Left ventricle myocardium inferior (tissue), 1 donor: Measurements from ENCODE around the gene SGCG. TPM values are rescaled to one million over a fixed set of nuclear protein-coding genes. Genes with fewer than 3 reads are reported as not detected.

Experiments used
- DNase-seq: peaks from one replicate; pipeline ENCODE4 v3.0.0-alpha.2; 2020
- H3K27ac ChIP-seq: fragments of 200-600 bp; replicated peaks from 2 replicates; pipeline ENCODE4 v1.8.0; 2021
- H3K27me3 ChIP-seq: fragments of 200-600 bp; 2 replicates; pipeline ENCODE4 v1.8.0; 2021; ENCODE audit warnings: low read depth
- H3K36me3 ChIP-seq: fragments of 200-600 bp; 2 replicates; pipeline ENCODE4 v1.8.0; 2021
- H3K4me1 ChIP-seq: fragments of 200-600 bp; 2 replicates; pipeline ENCODE4 v1.8.0; 2021
- H3K4me3 ChIP-seq: fragments of 200-600 bp; 2 replicates; pipeline ENCODE4 v1.8.0; 2021; ENCODE audit warnings: mild to moderate bottlenecking, moderate library complexity
- H3K9me3 ChIP-seq: fragments of 200-600 bp; replicated peaks from 2 replicates; pipeline ENCODE4 v1.8.0; 2021
- intact Hi-C: fragments of 100-400 bp; cut with micrococcal nuclease; formaldehyde crosslinking; loops from one replicate; pipeline ENCODE4 v1.11.0; 2022
- total RNA-seq: library from RNA; stranded (reverse); fragmentation: NEBNext Ultra II Directional; extraction: Animal tissue kit (Norgen Biotek cat#: 25700); gene quantifications from one replicate; pipeline ENCODE4 v1.2.1, GENCODE V29; 2021
- TF ChIP-seq, protein P1 (sequence below): fragments of 200-600 bp; IDR thresholded peaks from 2 replicates; pipeline ENCODE4 v1.8.0; 2021; ENCODE audit warnings: antibody characterized with exemption, mild to moderate bottlenecking, borderline replicate concordance
- donor health status: DM: no; HTN: yes; CAD: no; lungs with severe emphysema.

SGCG gene
- total RNA-seq, 1 donor from 2014 or later = 102 TPM

DNA sequence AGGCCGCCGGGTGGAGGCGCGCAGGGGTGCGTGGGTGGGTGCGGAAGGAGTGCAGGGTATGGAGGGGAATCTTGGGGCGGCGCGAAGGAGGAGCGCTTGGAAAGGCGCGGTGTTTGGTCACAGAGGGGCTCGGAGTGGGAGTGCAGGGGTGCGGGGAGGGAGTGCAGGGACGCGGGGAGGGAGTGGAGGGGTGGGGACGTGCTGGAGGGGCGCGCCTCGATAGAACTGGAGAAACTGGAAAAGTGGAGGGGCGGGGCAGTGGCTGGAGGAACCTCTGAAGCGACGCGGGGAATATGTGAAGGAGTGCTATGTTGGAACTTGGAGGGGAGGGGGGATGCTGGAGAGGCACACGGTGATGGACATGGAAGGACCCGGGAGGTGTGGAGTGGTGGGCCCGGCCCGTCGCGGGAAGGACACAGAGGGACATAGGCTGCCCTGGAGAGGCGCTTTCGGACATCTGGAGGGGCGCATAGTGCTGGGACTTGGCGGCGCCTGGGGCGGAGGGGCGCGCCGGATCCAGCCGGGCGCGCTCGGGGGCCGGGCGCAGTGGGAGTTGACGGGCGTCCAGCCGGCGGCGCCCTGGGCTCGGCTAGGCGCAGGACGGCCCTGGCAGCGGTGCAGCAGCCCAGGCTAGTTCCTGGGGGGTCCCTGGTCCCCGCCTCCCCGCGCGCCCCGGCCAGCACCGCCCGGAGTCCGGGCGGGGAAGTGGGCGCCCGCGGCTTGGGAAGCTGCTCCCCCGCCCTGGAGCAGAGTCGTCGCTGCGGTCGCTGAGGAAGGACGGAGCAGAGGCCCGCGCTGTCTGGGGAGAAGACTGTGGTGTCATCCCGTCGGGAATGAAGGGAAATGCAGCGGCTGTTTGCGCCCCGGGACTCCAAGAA, 20.8 kb upstream of the SGCG start:
- peaks cover 12% of the 10 kb centered on the region for H3K4me1 ChIP-seq
- no peaks in the 10 kb centered on the region for H3K9me3 ChIP-seq
- H3K27me3 ChIP-seq = peaks cover 23% of the 10 kb centered on the region
- no peaks in the 10 kb centered on the region for H3K36me3 ChIP-seq
- intact Hi-C loops = no loop called here
- TF ChIP-seq, protein P1, sequence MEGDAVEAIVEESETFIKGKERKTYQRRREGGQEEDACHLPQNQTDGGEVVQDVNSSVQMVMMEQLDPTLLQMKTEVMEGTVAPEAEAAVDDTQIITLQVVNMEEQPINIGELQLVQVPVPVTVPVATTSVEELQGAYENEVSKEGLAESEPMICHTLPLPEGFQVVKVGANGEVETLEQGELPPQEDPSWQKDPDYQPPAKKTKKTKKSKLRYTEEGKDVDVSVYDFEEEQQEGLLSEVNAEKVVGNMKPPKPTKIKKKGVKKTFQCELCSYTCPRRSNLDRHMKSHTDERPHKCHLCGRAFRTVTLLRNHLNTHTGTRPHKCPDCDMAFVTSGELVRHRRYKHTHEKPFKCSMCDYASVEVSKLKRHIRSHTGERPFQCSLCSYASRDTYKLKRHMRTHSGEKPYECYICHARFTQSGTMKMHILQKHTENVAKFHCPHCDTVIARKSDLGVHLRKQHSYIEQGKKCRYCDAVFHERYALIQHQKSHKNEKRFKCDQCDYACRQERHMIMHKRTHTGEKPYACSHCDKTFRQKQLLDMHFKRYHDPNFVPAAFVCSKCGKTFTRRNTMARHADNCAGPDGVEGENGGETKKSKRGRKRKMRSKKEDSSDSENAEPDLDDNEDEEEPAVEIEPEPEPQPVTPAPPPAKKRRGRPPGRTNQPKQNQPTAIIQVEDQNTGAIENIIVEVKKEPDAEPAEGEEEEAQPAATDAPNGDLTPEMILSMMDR = no peak
- no peak for DNase-seq
- H3K4me3 ChIP-seq = peak overlapping the region; percentile 65
- no peak overlapping the region for H3K27ac ChIP-seq

DNA sequence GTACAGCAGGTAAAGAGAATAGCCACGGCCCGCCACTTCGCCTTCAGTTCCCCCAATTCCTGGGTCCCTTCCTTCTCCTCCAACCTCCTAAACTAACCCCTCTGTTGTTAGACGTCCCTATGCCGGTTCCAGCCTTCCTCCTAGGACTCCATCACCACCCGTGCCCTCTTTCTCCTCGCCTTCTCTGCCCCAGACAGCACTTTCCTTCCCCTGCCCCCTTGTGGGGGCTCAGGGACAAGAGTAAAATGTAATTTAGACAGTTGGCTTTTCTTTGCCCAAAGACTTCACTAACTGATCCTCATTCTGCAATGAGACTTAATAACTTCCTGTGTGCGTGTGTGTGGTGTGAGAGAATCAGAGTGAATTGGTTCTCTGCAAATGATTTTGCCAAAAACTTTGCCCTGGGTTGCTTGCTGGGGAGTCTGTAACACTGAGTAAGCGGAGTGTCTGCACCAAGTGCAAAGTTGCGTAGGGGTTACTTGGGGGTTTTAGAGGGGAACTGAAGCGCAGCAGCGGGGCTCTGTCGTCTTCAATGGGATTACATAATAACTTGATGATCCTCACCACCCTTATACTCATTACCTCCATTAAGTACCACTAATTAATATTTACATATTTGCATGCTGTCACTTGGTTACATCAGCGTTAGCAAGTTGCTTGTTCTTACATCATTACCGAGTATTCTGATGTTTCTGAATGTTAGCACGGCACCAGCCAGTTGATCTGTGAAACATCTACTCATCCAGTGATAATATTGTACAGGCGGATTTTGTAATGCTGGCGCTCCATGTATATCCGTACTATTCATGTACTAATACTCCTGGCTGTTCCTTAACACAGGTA, 19.9 kb upstream of the SGCG start:
- peaks cover 12% of the 10 kb centered on the region for H3K4me1 ChIP-seq
- H3K4me3 ChIP-seq = peak overlapping the region; percentile 65
- TF ChIP-seq, protein P1 = peak; percentile 11
- peaks cover 17% of the 10 kb centered on the region for H3K27me3 ChIP-seq
- no peak for DNase-seq
- no peaks in the 10 kb centered on the region for H3K9me3 ChIP-seq
- intact Hi-C loops = no loop called here
- no peak overlapping the region for H3K27ac ChIP-seq
- H3K36me3 ChIP-seq = no peaks in the 10 kb centered on the region

DNA sequence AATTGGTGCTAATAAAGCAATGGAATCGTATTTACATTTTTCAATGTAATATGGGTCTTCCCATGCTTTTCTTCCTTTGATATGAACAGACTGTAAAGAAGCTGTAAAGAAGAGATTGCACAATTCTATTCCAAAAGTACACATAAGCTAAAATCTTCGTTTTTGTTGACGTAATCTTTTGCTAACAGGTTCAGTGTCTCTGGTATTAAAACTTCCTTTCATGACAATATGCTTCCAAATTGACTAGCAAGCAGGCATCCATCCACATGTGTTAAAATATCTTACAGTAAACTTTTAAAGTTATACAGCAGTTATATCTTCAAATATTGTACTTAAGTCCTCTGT, 19.3 kb upstream of the SGCG start:
- no peak for DNase-seq
- H3K27me3 ChIP-seq = peaks cover 17% of the 10 kb centered on the region
- H3K9me3 ChIP-seq = no peaks in the 10 kb centered on the region
- intact Hi-C loops = no loop called here
- H3K36me3 ChIP-seq = no peaks in the 10 kb centered on the region
- TF ChIP-seq, protein P1 = no peak
- peaks cover 12% of the 10 kb centered on the region for H3K4me1 ChIP-seq
- H3K4me3 ChIP-seq = no peak overlapping the region
- H3K27ac ChIP-seq = no peak overlapping the region

DNA sequence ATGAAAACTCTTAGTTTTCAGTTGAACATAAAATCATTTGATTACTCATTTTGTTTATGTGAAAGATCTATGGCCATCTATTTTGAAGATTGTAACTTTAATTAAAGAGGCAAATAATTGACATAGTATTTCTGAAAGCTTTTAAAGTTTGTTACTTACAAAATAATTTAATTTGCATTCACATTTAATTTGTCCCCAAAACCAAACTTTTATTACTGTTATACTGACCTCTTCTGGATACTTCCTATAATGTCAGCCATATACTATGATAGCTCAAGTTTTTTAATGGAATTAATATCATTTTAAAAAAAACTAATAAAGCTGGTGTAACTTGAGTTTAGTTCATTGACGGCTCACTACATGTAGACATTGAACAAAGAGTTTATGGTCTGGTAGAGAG, 4.9 kb upstream of the SGCG start:
- H3K27me3 ChIP-seq = no peaks in the 10 kb centered on the region
- no peak for DNase-seq
- H3K4me1 ChIP-seq = no peaks in the 10 kb centered on the region
- no peaks in the 10 kb centered on the region for H3K36me3 ChIP-seq
- TF ChIP-seq, protein P1 = no peak
- H3K4me3 ChIP-seq = no peak overlapping the region
- peaks cover 15% of the 10 kb centered on the region for H3K9me3 ChIP-seq
- intact Hi-C loops = no loop called here
- no peak overlapping the region for H3K27ac ChIP-seq

DNA sequence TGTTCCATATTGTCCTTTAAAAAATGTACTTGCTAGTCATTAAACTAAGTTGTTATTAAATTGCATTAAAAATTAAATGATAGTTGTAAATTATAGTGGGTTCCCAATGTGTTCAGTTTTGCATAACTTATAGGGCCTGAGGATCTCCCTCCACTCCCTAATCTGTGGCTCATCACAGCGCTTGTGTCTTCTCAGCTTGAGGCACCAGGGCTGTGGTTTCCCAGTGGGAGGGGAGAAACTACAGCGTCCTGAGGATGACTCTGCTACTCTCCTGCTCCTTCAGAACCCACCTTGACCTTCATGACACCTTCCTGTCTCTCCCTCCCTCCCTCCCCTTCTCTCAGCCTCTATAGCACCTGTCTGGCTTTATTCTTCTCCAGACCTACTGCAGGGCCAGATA, 1.4 kb downstream of the SGCG start:
- peaks cover under 1% of the 10 kb centered on the region for H3K9me3 ChIP-seq
- peak overlapping the region; percentile 61 for H3K4me3 ChIP-seq
- intact Hi-C loops = no loop called here
- TF ChIP-seq, protein P1 = no peak
- no peaks in the 10 kb centered on the region for H3K27me3 ChIP-seq
- no peak for DNase-seq
- H3K4me1 ChIP-seq = peaks cover 27% of the 10 kb centered on the region
- H3K36me3 ChIP-seq = no peaks in the 10 kb centered on the region
- H3K27ac ChIP-seq = peak overlapping the region; percentile 74
